ENCODE measurements around the gene SS18L1. TPM values are rescaled to one million over a fixed set of nuclear protein-coding genes. Genes with fewer than 3 reads are reported as not detected.

SS18L1 gene
- total and polyA plus RNA-seq, 10 of the 15 experiments (the other 5 are each of a cell fraction or from before 2014, with no cell fraction given): 1.8 to 20.0 (median 6.6) TPM

- BruUV-seq (replicated peaks): no TSS peak
- ChIA-PET POLR2A (no interaction called here), RAD21 (ENCODE audit: unreplicated experiment) (no interaction called here), CTCF (no interaction called here), SMC1A (ENCODE audit: uncharacterized antibody, unreplicated experiment) (no interaction called here)
- Histone ChIP-seq H3K4me3 (no peak overlapping the region), H3K4me1 (ENCODE audit: control insufficient read depth, insufficient read depth, low read length) (peaks cover 8% of the 10 kb centered on the region), H3K9ac (ENCODE audit: control insufficient read depth, insufficient read depth, low read length) (no peak overlapping the region), H3K9me3 (replicated peaks; ENCODE audit: control insufficient read depth, insufficient read depth, low read length) (no peaks in the 10 kb centered on the region), H3K36me3 (ENCODE audit: control insufficient read depth in 2 of 2, insufficient read depth in 2 of 2, low read length in 1 of 2) (peaks cover 0 to 3% of the 10 kb centered on the region in 2 experiments; a peak in 2 of 4 replicates), H2AFZ (ENCODE audit: control insufficient read depth, low read depth, low read length) (no peak overlapping the region), H3K27me3 (replicated peaks in 1 of 2; ENCODE audit: control insufficient read depth in 2 of 2, insufficient read depth in 2 of 2, low read length in 1 of 2) (no peaks in the 10 kb centered on the region), H3K4me2 (ENCODE audit: control insufficient read depth, insufficient read depth) (no peak overlapping the region), H3K27ac (ENCODE audit: control insufficient read depth, insufficient read depth) (no peak overlapping the region), H4K20me1 (ENCODE audit: control insufficient read depth, insufficient read depth) (no peaks in the 10 kb centered on the region), H3K79me2 (ENCODE audit: control insufficient read depth, insufficient read depth, low read length) (no peaks in the 10 kb centered on the region)
- in situ Hi-C loops (cut with MboI) (no loop called here), intact Hi-C loops (cut with micrococcal nuclease; ENCODE audit: unreplicated experiment) (no loop called here)
- ATAC-seq: no peak
- DNase-seq (ENCODE audit: low read depth, low spot score): no peak
- no peak for FAIRE-seq
- TF ChIP-seq GABPA (IDR thresholded peaks at IDR 0.05; ENCODE audit: low read depth) (no peak), POLR2A (IDR thresholded peaks at IDR 0.05; ENCODE audit: low read depth, low read length) (no peak), NR2C1 (IDR thresholded peaks at IDR 0.05) (no peak), RB1 (IDR thresholded peaks at IDR 0.05; ENCODE audit: borderline replicate concordance) (no peak), PKNOX1 (IDR thresholded peaks at IDR 0.05) (no peak), PRDM15 (CRISPR knock-in tag; IDR thresholded peaks at IDR 0.05) (no peak), MEF2A (IDR thresholded peaks at IDR 0.05; ENCODE audit: insufficient read depth, low read depth, low read length) (no peak), MYB (IDR thresholded peaks at IDR 0.05; ENCODE audit: borderline replicate concordance, low read depth, low read length) (no peak), ZNF687 (IDR thresholded peaks at IDR 0.05) (no peak), ZBED1 (IDR thresholded peaks at IDR 0.05; ENCODE audit: borderline replicate concordance) (no peak), NFXL1 (IDR thresholded peaks at IDR 0.05; ENCODE audit: borderline replicate concordance) (no peak), SMARCA5 (IDR thresholded peaks at IDR 0.05) (no peak), SIX5 (IDR thresholded peaks at IDR 0.05; ENCODE audit: low read depth, low read length, severe bottlenecking) (no peak), TBL1XR1 (IDR thresholded peaks at IDR 0.05; ENCODE audit: low read depth, low read length) (no peak), SUPT20H (IDR thresholded peaks at IDR 0.05; ENCODE audit: borderline replicate concordance, control insufficient read depth, low read depth, low read length) (no peak), RCOR1 (conservative IDR thresholded peaks at IDR 0.05; ENCODE audit: low read depth, low read length) (no peak)
- TF ChIP-seq, protein P1, sequence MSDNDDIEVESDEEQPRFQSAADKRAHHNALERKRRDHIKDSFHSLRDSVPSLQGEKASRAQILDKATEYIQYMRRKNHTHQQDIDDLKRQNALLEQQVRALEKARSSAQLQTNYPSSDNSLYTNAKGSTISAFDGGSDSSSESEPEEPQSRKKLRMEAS (IDR thresholded peaks at IDR 0.05; ENCODE audit: low read depth, low read length): no peak
- 86% methylated on average over 17 of the region's 17 CpGs for WGBS (ENCODE audit: insufficient coverage, insufficient replicate concordance, low lambda C conversion rate, missing lambda C conversion rate)
Measured at GRCh38 chr20:62206388-62206775, 62.8 kb downstream of the SS18L1 start.
